Ovary (tissue), 9 donors: ENCODE results near the gene FRMD3. TPM values are rescaled to one million over a fixed set of nuclear protein-coding genes. Genes with fewer than 3 reads are reported as not detected.

Source experiments
- DNase-seq, 5 donors: peaks; one replicate each; pipeline ENCODE4 v3.0.0-alpha.2; 2019 to 2020
- H3K27ac ChIP-seq, 2 donors: fragments of 200-600 bp; one replicate each; pipeline versions ENCODE4 v1.5.1 to v1.8.0; 2019 to 2022
- H3K27me3 ChIP-seq: fragments of 200-600 bp; one replicate; pipeline ENCODE4 v1.8.0; 2022
- H3K36me3 ChIP-seq: fragments of 200-600 bp; sonication (generic); one replicate; pipeline ENCODE4 v1.5.1; 2019
- H3K4me1 ChIP-seq: one replicate; pipeline ENCODE4 v1.8.1; 2013; ENCODE audit warnings: mild to moderate bottlenecking, moderate library complexity; ENCODE audit not compliant: insufficient read depth
- H3K4me3 ChIP-seq: fragments of 200-600 bp; sonication (generic); one replicate; pipeline ENCODE4 v1.5.1; 2017
- H3K9me3 ChIP-seq, 2 donors: fragments of 200-600 bp in 1 of 2; sonication (generic) in 1 of 2; one replicate each; pipeline versions ENCODE4 v1.5.1 to v1.8.1; 2013 to 2019; ENCODE audit warnings: mild to moderate bottlenecking in 1 of 2, moderate library complexity in 1 of 2
- CTCF ChIP-seq, 3 donors: fragments of 450-650 bp in 2 of 3; fragments of 200-600 bp in 1 of 3; IDR thresholded peaks; one replicate each; pipeline versions ENCODE4 v1.5.1 to v1.8.0; 2016 to 2022; ENCODE audit warnings: antibody characterized with exemption in 3 of 3, mild to moderate bottlenecking in 1 of 3
- EP300 ChIP-seq: sonication (generic); formaldehyde crosslinking; IDR thresholded peaks from one replicate; pipeline ENCODE4 v1.6.1; 2017; ENCODE audit warnings: antibody characterized with exemption
- POLR2A ChIP-seq: fragments of 450-650 bp; IDR thresholded peaks from one replicate; pipeline ENCODE4 v1.6.1; 2017; ENCODE audit warnings: antibody characterized with exemption, mild to moderate bottlenecking, moderate library complexity
- WGBS, 3 donors: extraction: QIAGEN DNeasy Blood & Tissue Kit in 1 of 3; methylation state at CpG; one replicate each; pipeline versions ENCODE4 v1.1.5 to v1.1.7; 2013 to 2017; 5-methylcytosine and 5-hydroxymethylcytosine counted together
- intact Hi-C, 4 donors: fragments of 100-400 bp; cut with DNase I; formaldehyde crosslinking; loops; one replicate each; pipeline versions ENCODE4 v1.11.0 to v1.15.1; 2022 to 2023
- polyA plus RNA-seq, 2 donors: library from polyadenylated mRNA; stranded (reverse); fragments of 200-250 nt in 1 of 2; fragments of 350-450 nt in 1 of 2; fragmentation: Illumina TruSeq in 1 of 2; extraction: RNeasy Lipid Tissue Mini Kit (QIAGEN cat#74804) in 1 of 2; gene quantifications; one replicate each; pipeline ENCODE4 v1.2.3, GENCODE V29; 2013 to 2014
- total RNA-seq, 7 donors: library from RNA; depleted of rRNA in 2 of 7; stranded (reverse); fragments of >200 nt in 2 of 7; fragmentation: NEBNext Ultra II Directional in 3 of 7; extraction: Animal tissue kit (Norgen Biotek cat#: 25700) in 3 of 7; gene quantifications; one replicate each; pipeline versions ENCODE4 v1.1.0 to v1.2.4, GENCODE V29; 2016 to 2023
- donor health status: DM: no; HTN: no; CAD: no; lungs with moderate emphysema.
- donor health status: DM: no; HTN: no; CAD: no.
- donor health status: Bipolar disorder and iron deficiency.
- donor health status: DM: yes; HTN: yes; CAD: no.
- donor health status: DM: no; HTN: no; CAD: no.
- donor health status: DM: yes; HTN: yes; CAD: no.

FRMD3 gene
- total and polyA plus RNA-seq, 9 donors: 0.83 to 9.1 (median 4.2) TPM

GRCh38 chr9:83339435-83339834 is 198.8 kb downstream of the FRMD3 start:
- H3K27ac ChIP-seq: no peak overlapping the region
- TF ChIP-seq CTCF (IDR thresholded peaks at IDR 0.05) (no peak), EP300 (no peak), POLR2A (no peak)
- H3K27me3 ChIP-seq: no peaks in the 10 kb centered on the region
- H3K9me3 ChIP-seq: no peaks in the 10 kb centered on the region
- H3K36me3 ChIP-seq: no peaks in the 10 kb centered on the region
- H3K4me3 ChIP-seq: no peak overlapping the region
- no peaks in the 10 kb centered on the region for H3K4me1 ChIP-seq
- DNase-seq: no peak
- 84 to 91% (median 90%) methylated on average over 1 of the region's 1 CpG for WGBS, 3 donors
- intact Hi-C loops: loop anchor here in 2 of 4 donors (5.0 to 10.0 kb wide), 2 partner anchors 203 to 205 kb away; no protein-coding TSS in a partner anchor

GRCh38 chr9:83336706-83337105 is 201.5 kb downstream of the FRMD3 start:
- TF ChIP-seq POLR2A (no peak), CTCF (IDR thresholded peaks at IDR 0.05) (no peak), EP300 (no peak)
- H3K4me3 ChIP-seq: no peak overlapping the region
- H3K27me3 ChIP-seq: no peaks in the 10 kb centered on the region
- 37 to 45% (median 44%) methylated on average over 1 of the region's 1 CpG for WGBS, 3 donors
- H3K9me3 ChIP-seq: no peaks in the 10 kb centered on the region
- H3K36me3 ChIP-seq: no peaks in the 10 kb centered on the region
- intact Hi-C loops: loop anchor here in 2 of 4 donors (5.0 to 10.0 kb wide), 2 partner anchors 206 to 208 kb away; no protein-coding TSS in a partner anchor
- no peaks in the 10 kb centered on the region for H3K4me1 ChIP-seq
- no peak overlapping the region for H3K27ac ChIP-seq
- no peak for DNase-seq

- Histone ChIP-seq H3K36me3 (no peaks in the 10 kb centered on the region), H3K9me3 (no peaks in the 10 kb centered on the region), H3K27ac (no peak overlapping the region), H3K4me1 (no peaks in the 10 kb centered on the region), H3K4me3 (no peak overlapping the region), H3K27me3 (no peaks in the 10 kb centered on the region)
- DNase-seq: peak; percentile 45 to 80 (median 77)
- TF ChIP-seq EP300 (no peak), POLR2A (no peak), CTCF (IDR thresholded peaks at IDR 0.05) (peak; percentile 41 to 73 (median 67))
- WGBS, 3 donors: 0 to 4% (median 1%) methylated on average over 4 of the region's 4 CpGs
- intact Hi-C loops: loop anchor here in 1 of 4 donors (10.0 kb wide), 1 partner anchor 210 kb away; no protein-coding TSS in a partner anchor
Observed at GRCh38 chr9:83334320-83334719, 203.9 kb downstream of the FRMD3 start.

- intact Hi-C loops: loop anchor here in 1 of 4 donors (10.0 kb wide), 1 partner anchor 214 kb away; no protein-coding TSS in a partner anchor
Observed at GRCh38 chr9:83330207-83331196, 207.7 kb downstream of the FRMD3 start.

More at GRCh38 chr9:83330207-83331196, 207.7 kb downstream of the FRMD3 start:
- no peak for TF ChIP-seq CTCF (IDR thresholded peaks at IDR 0.05)
- no peak for TF ChIP-seq POLR2A
- TF ChIP-seq EP300: no peak
- Histone ChIP-seq H3K27me3 (no peaks in the 10 kb centered on the region), H3K4me1 (no peaks in the 10 kb centered on the region), H3K36me3 (no peaks in the 10 kb centered on the region), H3K9me3 (no peaks in the 10 kb centered on the region), H3K4me3 (no peak overlapping the region), H3K27ac (no peak overlapping the region)
- no peak for DNase-seq
- 97% methylated on average over 8 of the region's 8 CpGs for WGBS, 3 donors
